EH (cell line): Measurements from ENCODE around the gene GAREM1.

ENCODE experiments used
- DNase-seq: peaks from one replicate; pipeline ENCODE4 v3.0.0-alpha.2; 2015; ENCODE audit warnings: low read depth

GAREM1 gene

GRCh38 chr18:32459361-32460101 lies 11.2 kb downstream of the GAREM1 start:
- DNase-seq, result no peak

GRCh38 chr18:32455361-32455760 lies 15.3 kb downstream of the GAREM1 start:
- no peak for DNase-seq

DNA sequence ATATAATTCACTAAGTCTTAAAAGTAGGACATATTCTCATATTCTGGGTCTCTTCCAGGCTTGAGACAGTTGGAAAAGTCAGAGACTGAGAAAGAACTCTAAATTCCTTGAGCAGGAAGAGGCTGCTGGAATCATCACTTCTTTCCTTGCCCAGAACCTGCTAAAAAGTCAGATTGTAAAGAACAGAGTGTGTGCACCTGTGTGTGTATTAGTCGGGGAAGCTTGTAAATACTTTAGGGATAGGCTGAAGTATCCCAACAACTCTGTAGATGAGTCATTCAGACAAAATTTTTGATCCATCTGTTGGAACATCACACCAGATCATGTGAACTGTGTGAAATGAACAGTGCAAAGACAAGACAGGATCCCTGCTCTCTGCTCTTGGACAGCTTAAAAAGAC lies 16.1 kb downstream of the GAREM1 start:
- no peak for DNase-seq

DNA sequence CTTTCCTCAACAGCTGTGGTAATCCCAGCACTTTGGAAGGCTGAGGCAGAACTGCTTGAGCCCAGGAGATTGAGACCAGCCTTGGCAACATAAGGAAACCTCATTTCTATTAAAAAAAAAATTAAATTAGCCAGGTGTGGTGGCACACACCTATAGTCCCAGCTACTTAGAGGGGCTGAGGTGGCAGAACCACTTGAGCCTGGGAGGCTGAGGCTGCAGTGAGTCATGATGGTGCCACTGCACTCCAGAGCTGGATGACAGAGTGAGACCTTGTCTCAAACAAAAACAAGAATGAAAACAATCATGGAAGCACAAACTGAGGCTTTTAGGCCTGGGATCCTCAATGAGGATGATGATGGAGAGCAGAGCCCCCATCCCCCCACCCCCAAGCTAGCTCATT lies 19.8 kb downstream of the GAREM1 start:
- no peak for DNase-seq

- DNase-seq, result no peak
These were observed 20.5 kb downstream of the GAREM1 start for GRCh38 chr18:32450026-32450691.

DNA sequence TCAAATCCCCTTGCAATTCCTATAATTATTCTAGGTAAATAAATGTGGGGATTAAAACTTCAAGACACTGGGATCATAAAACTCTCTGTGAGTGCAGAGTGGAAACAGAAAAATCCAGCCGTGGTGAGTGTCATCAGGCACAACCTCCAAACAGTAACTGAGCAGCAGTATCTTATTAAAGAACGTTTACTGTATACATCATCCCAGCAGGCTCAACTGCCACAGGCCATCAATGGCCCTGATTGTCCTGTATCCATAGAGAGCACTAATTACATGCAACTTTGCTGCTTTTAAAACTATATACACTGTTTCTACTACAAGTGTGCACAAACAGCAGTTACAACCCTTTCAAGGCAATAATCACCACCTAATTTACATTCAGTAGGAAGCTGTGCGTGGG lies 23.9 kb downstream of the GAREM1 start:
- DNase-seq, result no peak

- no peak for DNase-seq
These were observed 24.8 kb downstream of the GAREM1 start for GRCh38 chr18:32445846-32446245.

DNA sequence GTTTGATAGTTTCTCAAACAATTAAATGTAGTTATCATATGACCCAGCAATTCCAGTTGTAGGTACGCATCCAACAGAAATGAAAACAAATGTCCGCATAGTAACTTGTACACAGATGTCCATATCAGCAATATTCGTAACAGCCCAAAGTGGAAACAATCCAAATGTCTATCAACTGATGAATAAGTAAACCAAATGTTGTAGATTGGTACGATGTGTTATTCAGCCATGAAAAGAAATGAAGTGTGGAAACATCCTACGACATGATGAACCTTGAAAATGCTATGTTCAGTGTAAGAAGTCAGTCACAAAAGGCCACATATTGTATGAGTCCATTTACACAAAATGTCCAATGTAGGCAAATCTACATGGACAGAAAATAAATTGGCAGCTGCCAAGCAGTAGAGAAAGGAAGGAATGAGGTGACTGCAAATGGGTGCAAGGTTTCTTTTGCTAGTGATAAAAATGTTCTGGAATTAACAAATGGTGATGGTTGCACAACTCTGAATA lies 26.9 kb downstream of the GAREM1 start:
- no peak for DNase-seq

GRCh38 chr18:32443033-32443705 lies 27.5 kb downstream of the GAREM1 start:
- DNase-seq, result no peak

DNA sequence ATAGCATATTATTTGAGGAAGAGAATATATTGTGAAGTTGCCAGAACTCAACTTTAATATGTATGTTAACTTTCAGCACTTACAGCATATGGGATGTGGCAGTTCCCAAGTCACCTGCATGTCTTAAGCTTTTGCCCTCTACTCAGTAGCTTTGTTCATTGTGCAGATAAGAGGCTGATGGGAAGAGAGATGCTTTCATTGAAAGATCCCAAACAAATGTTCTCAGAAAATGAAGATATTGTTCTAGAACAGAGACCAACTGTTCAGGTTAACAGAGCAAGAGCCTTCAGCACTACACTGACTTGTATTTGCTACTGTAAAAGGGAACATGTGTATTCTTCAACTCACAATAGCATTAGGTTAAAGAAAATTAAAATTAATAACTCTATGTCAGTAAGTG lies 28.1 kb downstream of the GAREM1 start:
- no peak for DNase-seq

- DNase-seq, result no peak
These were observed 29.1 kb downstream of the GAREM1 start for GRCh38 chr18:32441533-32441932.

DNA sequence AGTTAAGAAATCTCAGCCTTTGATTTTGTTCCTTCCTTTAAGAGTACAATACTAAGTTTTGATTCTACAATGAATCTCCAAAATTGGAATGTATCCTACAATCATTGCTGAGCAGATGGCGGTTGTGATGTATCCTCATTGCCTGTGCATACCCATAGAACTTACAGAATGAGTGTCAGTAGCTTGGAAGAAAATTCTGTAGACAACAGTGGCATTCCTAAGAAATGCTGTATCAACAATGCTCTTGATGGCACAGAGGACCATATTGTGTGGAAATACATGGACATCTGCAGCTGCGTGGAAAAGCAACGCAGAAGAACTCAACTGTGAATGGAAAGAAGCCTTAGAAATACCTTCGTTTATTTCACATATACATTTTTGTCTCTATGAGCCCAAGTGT lies 30.2 kb downstream of the GAREM1 start:
- no peak for DNase-seq

DNA sequence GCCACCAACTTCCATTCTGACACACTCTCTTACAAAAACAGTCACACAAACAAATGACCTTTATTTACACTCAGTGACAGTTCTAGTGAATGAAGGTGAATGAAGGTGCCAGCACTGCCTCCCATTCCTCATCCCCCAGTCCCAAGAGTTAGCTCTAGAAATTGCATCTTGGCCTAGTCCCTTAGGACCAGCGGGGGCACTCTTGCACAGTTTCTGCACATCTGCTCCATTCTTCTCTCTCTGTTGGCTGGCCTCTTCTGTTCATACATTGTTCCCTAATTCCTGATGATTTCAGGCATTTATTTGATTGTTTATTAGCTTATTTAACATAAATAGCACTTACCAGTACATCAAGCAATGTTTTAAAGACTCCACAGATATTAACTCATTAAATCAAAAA lies 30.9 kb downstream of the GAREM1 start:
- no peak for DNase-seq

GRCh38 chr18:32439241-32439640 lies 31.4 kb downstream of the GAREM1 start:
- no peak for DNase-seq

GRCh38 chr18:32438173-32438572 lies 32.5 kb downstream of the GAREM1 start:
- no peak for DNase-seq

DNA sequence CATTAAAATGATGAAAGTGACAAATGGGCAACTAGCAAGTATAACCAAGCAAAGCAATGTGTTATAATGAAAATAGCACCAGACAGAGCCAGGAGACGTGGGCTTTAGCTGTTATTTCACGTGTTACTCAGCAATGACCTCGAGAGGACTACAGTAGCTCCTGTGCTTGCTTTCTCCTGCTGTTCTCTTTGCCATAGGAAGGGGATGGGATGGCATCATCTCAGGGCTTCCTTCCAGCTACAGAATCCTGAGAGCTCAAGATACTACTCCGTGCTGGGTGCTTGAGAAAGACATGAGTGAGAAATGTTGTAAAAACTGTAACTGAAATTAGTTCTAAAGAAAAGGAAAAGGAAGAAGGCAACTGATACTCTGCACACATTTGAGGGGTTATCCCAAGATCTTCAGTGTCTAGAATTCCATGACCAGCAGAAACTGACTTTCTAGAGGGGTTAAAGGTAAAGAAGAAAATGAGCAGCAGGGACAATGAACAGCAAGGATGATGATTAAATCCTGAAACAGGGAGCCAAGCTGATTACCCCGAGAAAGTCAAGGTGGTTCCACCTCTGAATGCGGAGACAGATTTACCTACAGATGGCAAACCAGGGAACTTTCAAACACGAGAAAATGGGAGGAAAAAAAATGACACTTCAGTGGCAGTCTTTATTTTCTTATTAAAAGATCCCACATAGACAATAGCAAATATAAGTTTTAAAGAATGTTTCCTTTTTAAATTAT lies 33.4 kb downstream of the GAREM1 start:
- DNase-seq, result no peak

- no peak for DNase-seq
These were observed 34.8 kb downstream of the GAREM1 start for GRCh38 chr18:32435631-32436500.

DNA sequence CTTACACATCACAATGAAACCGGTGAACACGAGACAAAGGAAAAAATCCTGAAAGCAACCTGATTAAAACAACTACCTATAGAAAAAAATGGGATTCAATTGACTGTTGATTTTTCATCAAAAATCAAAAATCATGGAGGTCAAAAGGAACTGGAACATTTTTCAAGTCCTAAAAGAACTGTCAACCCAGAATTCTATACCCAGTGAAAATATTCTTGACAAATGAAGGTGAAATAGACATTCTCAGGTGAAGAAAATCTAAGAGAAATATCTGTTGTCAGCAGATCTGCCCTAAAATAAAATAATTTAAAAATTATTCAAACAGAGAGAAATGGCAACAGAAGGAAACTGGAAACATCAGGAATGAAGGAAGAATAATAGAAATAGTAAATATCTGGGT lies 38.9 kb downstream of the GAREM1 start:
- no peak for DNase-seq

DNA sequence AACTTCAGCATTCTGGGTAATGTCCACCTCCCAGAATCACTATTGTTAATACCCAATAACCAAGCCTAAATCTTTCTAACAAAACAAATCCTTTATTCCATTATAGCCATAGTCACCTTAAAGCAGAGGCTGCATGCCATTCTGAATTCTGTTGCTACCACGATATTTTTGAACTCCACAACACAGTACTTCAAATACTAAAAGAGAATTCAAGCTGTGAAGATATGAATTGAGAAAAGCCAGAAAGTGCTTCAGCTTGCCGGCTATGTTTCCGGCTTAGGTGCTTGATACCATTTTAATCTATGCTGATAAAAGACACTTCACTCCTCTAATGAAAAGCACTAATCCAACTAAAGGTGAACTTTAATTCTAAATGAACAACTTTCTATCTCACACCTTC lies 41.3 kb downstream of the GAREM1 start:
- DNase-seq, result no peak

GRCh38 chr18:32427084-32427900 lies 43.4 kb downstream of the GAREM1 start:
- no peak for DNase-seq

DNA sequence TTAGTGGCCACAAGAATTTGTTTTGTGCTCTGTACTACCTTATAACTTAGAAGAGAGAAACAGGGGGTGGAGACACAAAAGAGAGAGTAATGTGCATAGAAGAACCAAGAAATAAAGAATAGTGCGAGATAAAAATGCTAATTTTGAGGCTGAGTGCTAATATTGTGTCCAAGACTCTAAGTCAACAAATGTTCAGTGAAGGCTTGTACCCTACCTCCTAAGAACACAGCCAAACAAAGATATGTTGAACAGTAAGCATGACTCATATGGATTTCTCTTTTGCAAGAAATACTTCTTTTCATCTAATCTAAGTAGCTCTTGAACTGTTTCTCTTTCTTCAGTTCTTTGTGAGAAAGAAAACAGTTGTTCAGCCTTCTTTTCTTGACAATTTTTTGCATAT lies 45.2 kb downstream of the GAREM1 start:
- DNase-seq, result no peak
